Fibroblast of peridontal ligament (primary cell): ENCODE data around the gene CRYBG3.

Experiments
- DNase-seq: peaks from one replicate; pipeline ENCODE4 v3.0.0-alpha.2; 2010; ENCODE audit errors: extremely low read depth

The CRYBG3 gene

DNA sequence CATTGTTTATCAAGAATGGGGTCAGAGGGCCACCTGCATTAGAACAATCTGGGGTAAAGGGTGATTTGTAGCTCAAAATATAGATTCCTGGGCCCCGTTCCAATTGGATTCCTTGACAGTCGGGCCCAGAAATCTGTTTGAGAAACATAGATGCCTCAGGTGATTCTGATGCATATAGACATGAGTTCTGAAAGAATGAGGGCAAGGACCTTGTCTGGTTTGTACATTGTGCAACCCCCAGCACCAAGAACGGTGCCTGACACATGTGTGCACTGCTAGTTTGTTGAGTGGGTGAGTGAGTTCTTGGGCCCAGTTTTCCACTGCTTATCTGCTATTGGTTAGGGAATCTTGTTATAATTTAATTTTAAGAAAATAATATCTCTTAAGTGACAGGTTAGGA lies 16.6 kb downstream of the CRYBG3 start:
- no peak for DNase-seq

DNA sequence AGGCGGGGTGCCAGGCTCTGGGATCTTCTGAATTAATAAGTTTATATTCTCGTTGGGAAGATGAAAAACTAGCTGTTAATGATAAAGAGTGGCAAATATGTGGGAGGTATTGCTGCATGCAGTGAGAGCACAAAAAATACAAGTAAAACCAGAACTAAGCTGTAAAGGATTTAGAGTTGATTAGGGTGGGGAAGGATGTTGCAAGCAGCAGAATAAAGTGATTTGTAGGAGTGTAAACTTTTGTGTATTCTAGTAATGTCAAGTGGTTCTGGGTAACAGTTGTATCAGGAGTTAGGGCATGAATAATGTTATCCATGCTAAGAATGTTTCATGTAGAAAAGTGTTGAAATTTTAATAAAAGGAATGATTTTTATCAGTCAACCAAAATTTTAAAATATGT lies 18.1 kb downstream of the CRYBG3 start:
- DNase-seq = no peak

DNA sequence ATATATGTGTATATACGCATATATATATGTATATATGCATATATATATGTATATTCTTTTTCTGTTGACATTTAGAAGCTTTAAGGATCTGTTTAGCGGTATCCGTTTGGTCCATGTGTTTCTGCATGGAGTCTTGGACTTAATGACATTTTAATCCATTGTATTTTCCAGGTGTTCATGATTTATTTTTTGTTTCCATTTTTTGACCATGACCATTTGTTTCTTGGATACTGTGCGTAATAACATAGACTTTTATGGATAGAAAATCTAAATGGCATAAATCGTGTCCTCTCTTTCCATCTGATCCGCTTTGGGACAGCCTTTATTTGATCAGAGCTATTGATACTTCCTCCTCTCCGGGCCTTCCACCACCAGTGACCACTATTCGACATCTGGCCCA lies 19.5 kb downstream of the CRYBG3 start:
- DNase-seq = no peak

DNA sequence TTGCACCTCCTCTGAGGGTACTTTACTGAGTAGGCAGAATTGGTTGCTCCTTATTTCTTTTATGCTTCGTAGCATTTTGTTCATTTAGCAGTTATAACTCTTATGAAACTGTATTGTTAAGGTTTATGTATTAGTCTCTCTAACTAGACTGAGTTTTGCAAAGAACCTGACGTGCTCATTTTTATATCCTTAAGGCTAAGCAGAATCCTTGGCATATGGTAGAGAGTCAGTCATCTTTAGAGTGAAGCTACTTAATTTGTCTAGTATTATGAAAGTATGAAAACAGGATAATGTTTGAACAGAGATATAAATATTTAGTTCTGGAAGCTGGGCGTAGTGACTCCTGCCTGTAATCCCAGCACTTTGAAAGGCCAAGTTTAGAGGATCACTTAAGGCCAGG lies 20.1 kb downstream of the CRYBG3 start:
- DNase-seq = no peak

DNA sequence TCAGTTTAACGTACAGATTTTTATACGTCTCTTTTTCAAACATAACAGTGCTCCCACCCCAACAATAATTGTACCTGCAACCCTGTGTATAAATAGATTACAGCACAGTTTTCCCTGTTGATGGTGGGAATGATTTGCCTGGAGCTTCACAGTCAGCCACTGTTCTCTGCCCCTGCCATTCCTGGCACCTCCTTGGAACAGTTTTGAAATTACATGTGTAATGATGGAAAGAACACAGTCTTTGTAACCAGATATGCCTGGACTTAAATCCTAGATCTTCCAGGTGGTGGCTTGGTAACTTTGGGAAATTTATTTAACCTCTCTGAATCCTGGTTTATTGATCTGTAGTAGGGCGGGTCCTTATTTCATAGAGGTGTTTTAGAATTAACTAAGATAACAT lies 27.0 kb downstream of the CRYBG3 start:
- no peak for DNase-seq

DNA sequence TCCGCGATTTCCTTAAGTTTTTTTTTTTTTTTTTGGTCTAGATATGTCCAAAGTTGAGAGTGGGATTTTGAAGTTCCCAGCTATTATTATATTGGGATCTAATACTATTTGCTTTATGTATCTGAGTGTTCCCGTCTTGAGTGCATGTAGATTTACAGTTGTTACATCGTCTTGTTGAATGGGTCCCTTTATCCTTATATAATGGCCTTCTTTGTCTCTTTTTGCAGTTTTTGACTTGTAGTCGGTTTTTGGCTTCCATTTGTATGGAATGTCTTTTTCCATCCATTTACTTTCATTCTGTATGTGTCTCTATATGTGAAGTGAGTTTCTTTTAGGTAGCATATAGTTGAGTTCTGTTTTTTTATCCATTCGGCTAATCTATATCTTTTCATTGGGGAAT lies 35.6 kb downstream of the CRYBG3 start:
- no peak for DNase-seq

DNA sequence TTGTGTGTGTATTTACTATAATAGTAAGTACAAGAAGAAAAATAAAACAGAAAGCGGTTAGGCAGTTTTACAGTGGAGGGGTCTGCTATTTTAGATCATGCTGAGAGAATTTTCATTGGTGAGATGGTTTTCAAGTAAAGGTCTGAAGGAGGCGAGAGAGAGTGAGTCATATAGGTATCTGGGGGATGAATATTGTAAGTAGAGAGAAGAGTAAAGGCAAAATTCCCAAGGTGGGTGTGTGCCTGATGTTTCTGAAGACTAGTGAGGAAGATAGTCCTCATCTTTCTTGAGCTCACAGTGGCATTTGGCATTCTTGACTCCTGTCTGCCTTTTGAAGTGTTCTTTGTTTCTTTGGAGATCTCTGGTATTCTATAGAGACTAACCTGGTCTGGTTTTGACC lies 38.6 kb downstream of the CRYBG3 start:
- DNase-seq = no peak

DNA sequence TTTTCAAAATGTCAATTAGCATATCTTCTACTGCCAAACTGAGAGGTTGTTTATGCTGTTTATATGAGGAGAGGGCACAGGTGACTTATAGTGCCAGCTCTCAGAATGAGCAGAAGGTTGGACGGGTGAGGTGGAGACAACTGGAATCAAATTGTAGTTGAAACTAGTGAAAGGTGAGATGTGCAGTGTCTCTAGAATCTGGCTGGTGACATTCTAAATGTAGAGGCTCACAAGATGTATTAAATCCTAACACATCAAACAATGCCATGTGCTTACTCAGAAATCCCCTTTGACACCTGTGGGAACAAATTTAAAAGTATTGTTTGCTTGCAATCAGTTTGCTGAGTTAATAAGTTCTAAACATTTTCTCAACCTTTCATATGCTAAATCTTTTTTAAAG lies 40.8 kb downstream of the CRYBG3 start:
- DNase-seq = no peak

DNA sequence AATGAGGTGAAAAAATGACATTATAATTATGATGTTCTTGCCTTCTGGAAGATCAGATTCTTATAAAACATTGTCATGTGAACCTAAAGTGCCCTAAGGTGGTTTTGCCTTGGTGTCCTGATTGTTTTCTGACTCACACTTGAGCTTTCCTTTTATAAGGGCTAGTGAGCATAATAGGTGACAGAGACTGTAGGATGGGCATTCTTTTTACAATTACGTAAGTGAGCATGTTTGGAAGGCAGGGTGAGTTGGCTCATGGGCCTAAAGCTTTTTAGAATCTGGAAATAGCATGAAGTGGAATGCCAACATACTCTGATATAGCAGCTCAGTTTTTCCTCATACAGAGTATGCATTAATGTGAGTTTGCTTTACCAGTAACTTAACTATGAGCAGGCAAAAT lies 41.2 kb downstream of the CRYBG3 start:
- peak; percentile 9 for DNase-seq

DNA sequence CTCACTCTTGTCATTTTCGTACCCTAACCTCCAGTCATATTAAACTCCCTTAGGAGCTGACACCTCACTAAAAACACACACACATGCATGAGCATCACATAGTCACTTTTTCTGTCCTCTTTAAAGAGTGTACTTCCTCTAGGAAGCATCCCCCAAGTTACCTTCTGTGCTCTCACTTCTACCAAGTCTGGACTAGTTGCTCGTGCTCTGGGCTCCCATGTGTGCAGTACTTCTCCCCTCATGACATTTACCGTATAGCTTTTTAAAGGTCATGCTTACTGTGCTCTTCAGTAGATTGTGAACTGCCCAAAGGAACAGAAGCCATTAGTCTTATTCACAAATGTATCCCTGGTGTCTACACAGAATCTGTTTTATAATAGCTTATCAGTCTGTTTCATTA lies 42.0 kb downstream of the CRYBG3 start:
- DNase-seq = no peak

DNA sequence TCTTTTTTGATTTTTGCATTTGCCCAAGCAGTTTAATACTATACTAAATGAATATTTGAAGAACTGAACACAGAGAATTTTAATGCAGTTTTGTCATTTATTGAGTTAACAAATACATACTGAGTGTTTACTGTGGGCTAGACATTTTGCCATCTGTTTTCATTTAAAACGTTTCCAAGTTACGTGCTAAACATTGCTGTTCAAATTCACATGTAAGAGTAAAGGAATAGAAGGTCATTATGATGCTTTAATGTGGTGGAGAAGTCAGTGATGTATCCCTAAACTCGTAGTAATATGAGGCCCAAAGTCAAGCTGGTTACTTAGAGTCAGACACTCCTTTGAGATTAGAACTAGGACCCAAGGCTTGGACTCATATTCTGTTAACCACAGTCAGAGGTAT lies 49.4 kb downstream of the CRYBG3 start:
- peak; percentile 81 for DNase-seq

DNA sequence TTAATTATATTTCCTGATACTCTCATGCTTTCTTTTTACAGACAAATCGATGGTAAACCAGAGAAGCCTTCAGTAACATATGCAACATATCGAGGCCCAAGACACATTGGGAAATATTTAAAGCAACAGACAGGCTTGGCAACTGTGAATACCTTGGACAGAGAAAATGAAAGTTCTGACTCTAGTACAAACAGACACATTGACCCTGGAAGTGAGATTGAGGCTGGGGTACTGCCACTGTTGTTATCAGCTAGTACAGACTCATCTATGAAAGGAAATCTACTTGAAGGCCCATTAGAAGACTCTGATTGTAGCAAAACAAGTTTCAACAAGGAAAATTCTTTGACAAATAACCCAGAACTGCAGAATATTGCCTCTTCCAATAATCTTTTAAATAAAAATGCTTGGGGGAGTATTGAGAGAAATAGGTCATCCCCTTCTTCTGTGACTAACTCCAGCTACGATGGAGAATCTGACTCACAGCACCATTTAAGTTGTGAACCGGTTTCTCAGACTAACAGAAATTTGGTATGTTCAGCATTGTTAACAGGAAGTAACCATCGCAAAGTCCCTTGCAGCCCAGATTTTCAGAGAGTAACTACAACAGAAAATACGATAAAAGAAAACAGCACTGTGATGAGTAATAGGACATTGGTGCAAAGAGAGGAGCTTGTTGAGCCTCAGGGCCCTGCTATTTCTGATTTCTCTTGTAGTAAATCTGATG lies 50.2 kb downstream of the CRYBG3 start:
- peak; percentile 93 for DNase-seq

DNA sequence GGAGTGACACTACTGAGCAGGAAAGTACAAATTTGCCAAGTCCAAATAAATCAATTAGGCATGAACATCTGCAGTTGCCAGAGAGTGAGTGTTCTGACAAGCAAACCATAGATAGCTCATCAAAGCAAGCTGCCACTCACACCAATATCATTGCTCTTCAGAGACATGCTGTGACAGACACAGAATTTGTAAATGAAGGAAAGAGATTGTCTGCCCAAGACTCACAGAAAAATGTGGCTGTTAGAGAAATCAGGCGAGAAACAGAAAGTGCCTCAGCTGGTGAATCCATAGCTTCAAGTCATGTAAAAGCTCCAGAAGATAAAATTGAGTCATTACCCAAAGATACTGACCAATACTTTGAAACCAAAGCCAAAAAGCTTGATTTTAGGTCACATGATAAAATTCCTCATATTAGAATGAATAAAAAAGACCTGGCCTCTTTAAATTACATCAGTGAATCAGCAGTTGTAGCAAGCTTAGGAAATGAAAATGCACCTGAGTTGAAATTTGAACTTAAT lies 50.8 kb downstream of the CRYBG3 start:
- peak; percentile 21 for DNase-seq

DNA sequence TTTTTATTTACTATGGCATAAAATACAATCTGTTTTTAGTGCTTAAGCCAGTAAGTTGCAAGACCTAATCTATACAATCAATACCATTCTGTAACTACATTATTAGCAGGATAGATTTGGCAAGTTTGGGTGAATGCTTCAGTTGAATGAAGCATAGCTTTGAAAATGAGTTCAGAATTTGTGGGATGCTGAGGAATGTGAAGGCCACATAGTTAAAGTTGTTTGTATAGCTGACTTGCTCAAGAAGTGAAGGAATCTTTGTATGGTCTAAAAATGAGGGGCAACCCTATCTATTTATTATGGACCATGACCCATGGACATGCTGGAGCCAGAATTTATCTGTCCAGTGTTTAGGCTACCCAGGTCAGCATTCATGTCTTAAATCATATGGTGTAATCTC lies 58.5 kb downstream of the CRYBG3 start:
- peak; percentile 42 for DNase-seq

DNA sequence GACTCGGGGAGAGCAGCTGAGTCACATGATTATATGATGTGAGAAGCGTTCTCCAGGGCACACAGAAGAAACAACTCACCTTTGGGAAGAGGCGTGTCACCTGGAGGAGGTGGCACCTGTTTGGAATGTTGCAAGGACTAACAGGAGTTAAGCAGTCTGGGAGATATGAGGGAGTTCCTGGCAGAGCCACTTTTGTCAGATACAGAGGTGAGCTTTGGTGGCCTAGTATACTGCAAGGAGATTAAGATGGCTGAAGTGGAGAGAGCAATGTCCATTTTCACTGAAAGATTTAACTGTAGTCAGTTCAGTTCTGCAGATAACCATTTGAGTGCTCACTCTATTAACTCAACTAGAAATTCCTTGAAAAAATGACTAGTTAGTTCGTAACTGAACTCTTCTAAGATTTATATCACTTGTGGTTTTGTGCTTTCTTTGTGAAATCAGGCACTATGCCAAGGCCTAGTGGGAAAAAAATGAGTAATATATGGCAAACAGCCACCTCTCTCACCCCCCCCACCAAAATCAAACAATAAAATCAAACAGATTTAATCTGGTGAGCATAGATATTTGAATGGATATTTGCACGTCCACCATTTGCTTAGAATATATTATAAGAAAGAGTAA lies 61.3 kb downstream of the CRYBG3 start:
- peak; percentile 65 for DNase-seq

DNA sequence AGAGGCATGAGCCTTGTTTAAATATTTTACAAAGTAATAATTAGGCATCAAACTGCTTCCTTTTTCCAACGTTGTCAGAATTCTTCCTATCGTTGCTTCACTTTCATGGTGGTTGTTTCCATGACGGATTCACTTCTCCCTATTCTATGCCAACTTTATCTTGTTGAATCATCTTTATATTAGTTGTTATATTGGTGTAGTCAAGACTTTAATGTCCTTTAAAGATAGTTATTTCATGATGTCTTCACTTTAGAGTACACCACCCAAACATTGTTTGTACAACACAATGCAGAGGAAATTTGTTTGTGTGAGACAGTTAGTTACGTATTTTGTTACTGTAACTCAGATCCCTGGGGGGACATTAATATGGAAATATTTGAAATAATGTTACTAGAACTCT lies 61.9 kb downstream of the CRYBG3 start:
- DNase-seq = no peak

DNA sequence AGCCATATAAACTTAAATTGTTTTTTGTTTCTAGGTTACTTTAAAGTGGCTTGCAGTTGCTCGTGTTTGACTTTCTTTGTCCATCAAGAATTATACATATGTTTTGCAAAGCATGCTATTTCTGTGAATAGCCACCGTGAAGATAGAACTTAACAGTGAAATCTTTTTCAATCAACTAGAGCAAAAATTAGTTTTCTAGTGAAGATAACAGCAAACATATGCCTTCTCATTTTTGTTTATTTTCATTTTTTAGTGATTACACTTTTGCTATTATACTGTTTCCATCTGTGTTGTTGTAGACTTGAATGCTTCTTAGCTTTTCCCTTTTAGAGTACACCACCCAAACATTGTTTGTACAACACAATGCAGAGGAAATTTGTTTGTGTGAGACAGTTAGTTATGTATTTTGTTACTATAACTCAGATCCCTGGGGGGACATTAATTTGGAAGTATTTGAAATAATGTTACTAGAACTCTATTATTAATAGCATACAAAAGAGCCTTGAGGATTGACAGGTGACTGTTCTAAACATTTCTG lies 62.8 kb downstream of the CRYBG3 start:
- no peak for DNase-seq

DNA sequence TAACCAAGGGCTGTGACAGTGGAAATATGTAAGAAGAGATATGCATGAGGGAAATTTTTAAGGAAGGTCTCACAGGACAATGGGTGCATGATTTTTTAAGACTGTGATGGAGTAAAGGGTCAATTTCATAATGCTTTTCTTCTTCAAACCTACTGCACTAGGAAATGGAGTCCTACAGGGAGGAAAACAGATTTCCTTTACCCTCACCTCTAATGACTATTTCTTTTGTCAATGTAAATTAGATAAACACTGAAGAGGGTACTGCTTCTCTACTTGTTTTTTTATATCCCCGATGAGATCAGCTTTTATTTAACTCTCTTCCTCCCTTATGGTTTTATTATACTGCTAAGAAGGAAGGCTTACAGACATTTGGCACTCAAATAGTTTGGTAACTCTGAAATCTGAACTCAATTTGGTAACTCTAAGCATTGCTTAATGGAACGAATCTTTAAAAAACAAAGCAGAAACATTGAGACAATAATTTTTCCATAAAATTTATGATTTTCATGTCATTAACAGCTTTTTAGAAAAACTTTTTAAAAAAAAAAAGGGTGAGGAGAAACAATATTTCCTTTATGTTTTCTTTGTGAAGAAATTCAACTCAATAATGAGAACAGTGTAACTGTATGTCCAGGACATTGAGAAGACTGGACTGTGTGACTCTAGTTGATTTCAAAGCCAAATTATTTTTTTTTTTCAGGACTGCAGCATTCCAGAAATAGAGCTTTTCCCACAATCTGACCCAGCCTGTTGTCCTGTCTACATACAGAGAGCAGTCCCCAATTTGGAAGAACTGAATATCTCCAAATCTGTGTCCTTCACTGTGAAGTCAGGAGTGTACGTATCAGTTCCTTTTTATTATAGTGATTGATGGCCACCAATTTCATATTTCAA lies 64.4 kb downstream of the CRYBG3 start:
- peak; percentile 44 for DNase-seq

DNA sequence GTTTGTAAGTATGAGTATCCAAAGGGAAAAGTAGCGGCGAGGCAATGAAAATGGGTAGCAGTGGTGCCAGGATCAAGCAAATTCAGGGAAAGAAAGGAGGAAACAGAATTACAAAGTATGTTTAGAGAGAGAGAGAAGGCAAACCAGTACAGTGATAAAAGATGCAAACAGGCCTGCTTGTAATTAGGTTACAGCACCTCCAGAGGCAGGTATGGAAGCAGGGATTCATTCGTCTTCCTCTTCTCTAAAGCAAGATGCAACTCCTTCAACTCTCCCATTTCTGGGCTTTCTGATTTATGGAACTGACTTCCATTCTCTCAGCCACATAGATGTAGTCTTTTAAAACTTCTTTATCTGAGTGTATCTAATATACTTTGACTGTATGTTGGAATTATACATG lies 68.0 kb downstream of the CRYBG3 start:
- DNase-seq = no peak

DNA sequence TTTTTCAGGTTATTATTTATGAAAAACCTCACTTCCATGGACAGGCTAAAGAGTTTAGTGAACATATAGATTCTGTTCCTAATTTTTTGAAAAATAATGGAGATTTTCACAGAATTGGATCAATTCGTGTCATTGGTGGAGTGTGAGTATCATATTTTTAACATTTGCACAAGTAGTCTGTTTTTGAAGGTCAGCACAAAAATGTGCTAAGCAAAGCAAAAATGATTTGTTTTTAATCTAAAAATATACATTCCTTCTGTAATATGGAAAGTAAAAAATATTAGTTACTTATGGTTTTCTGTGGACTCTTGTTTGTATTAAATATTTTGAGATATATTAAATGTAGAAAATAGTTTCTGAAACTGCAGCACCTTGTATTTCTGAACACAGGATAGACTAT lies 71.0 kb downstream of the CRYBG3 start:
- DNase-seq = no peak

DNA sequence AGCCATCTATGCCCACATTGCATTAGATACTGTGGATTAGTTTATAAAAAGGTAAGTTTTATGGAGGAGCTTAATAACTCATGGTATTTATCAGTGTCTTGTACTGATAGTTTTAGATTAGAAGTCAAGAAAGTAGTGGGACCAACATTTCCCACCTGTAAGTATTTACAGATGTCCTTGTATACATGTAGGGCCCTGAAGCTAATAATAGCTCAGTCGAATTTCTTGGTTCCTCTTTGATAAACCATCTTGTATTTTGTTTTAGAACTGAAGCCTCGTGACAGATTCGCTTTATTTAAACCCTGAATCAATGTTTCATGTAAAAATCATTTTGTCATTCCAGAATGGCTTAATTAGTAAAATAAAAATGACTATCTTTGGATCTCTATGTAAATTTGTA lies 73.4 kb downstream of the CRYBG3 start:
- no peak for DNase-seq

DNA sequence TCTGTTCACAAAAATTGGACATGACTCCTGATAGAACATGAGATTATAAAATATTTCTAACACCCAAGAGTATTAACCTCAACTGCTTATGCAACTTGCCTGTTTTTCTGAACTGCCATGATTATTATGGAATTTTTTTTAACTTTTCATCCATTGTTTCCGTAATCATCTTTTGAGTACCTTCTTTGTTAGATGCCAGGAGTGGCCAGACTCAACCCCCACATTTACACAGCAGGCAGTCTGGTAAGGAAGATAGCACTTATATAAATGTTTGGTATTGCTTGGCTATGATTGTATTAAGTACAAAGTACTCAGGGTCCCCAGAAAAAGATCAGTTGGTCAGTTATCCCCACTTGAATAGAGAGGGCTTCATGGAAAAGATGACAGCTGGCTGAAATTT lies 74.3 kb downstream of the CRYBG3 start:
- no peak for DNase-seq
